GM19397 (cell line): ENCODE data around the gene ITGA2B.
"Not testable (repeated sequence)": the region's sequence is repeated elsewhere in the genome, so short reads cannot be mapped to it uniquely, and the experiment has no call there.

Experiments
- ATAC-seq: cut with Tn5 transposase; IDR thresholded peaks from one replicate; pipeline ENCODE4 v1.9.1; 2021; ENCODE audit warnings: mild to moderate bottlenecking, moderate library complexity; ENCODE audit not compliant: unreplicated experiment

The ITGA2B gene

GRCh38 chr17:44352828-44353671 is 36.4 kb downstream of the ITGA2B start:
- ATAC-seq: no peak

- ATAC-seq: no peak
Observed at GRCh38 chr17:44351961-44352827, 37.3 kb downstream of the ITGA2B start.

- no peak for ATAC-seq
Observed at GRCh38 chr17:44351464-44351863, 38.0 kb downstream of the ITGA2B start.

DNA sequence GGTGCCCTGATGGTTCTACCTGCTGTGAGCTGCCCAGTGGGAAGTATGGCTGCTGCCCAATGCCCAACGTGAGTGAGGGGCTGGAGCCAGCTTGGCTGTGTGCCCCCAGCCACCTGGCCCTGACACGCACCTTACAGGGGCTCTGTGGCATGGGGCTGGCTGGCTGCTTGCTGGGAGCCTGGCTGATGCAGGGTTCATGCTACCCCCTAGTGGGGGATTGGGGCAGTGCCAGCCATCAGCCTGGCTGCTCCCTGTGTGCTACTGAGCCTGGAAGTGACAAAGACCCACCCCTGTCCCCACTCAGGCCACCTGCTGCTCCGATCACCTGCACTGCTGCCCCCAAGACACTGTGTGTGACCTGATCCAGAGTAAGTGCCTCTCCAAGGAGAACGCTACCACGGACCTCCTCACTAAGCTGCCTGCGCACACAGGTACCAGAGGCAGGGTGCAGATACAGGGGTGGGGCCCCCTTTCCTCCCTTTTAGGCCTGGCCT is 38.7 kb downstream of the ITGA2B start:
- ATAC-seq: no peak

GRCh38 chr17:44349553-44350070 is 39.8 kb downstream of the ITGA2B start:
- no peak for ATAC-seq

- no peak for ATAC-seq
Observed at GRCh38 chr17:44348988-44349364, 40.5 kb downstream of the ITGA2B start.

- ATAC-seq: peak; percentile 30
Observed at GRCh38 chr17:44348234-44348987, 41.0 kb downstream of the ITGA2B start.

- ATAC-seq: not testable (repeated sequence)
Observed at GRCh38 chr17:44347206-44348055, 42.0 kb downstream of the ITGA2B start.

- ATAC-seq: no peak
Observed at GRCh38 chr17:44346064-44346844, 43.2 kb downstream of the ITGA2B start.

DNA sequence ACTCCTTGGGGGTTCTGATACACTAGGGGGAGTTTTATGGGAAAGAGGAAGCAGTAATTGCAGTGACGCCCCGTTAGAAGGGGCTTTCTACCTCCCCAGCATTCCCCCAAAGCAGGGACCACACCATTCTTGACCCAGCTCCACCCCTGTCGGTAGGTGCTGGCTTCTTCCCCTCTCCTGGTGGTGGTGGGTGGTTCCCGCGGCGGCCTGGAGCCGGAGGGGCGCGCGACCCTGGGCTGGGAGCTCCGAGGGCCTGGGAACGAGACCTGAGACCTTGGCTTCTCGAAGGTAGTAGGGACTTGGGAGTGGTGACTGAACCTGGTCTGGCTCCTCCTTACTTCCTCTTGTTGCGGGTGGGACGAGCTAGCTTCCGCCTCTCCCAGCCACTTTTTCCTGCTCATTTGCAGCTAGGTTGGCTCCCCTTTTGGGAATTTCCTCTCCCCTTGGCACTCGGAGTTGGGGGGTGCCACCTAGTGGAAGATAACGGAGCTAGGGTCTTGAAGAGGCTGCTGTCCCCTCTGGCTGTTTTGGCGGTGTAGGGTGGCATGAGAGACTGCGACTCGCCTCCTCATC is 43.9 kb downstream of the ITGA2B start:
- peak; percentile 7 for ATAC-seq

DNA sequence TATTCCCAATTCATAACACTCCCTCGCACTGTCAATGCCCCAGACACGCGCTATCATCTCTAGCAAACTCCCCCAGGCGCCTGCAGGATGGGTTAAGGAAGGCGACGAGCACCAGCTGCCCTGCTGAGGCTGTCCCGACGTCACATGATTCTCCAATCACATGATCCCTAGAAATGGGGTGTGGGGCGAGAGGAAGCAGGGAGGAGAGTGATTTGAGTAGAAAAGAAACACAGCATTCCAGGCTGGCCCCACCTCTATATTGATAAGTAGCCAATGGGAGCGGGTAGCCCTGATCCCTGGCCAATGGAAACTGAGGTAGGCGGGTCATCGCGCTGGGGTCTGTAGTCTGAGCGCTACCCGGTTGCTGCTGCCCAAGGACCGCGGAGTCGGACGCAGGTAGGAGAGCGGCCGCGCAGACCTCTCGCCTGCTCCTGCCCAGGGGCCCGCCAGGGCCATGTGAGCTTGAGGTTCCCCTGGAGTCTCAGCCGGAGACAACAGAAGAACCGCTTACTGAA is 44.5 kb downstream of the ITGA2B start, which contains the start of gene GRN:
Gene GRN (plus strand): TSS at position 364 of the 515 bp plus-strand sequence. CDS start 3,863 bp downstream, outside the sequence.
- ATAC-seq: peak; percentile 61

GRCh38 chr17:44343510-44344209 is 45.8 kb downstream of the ITGA2B start:
- no peak for ATAC-seq

DNA sequence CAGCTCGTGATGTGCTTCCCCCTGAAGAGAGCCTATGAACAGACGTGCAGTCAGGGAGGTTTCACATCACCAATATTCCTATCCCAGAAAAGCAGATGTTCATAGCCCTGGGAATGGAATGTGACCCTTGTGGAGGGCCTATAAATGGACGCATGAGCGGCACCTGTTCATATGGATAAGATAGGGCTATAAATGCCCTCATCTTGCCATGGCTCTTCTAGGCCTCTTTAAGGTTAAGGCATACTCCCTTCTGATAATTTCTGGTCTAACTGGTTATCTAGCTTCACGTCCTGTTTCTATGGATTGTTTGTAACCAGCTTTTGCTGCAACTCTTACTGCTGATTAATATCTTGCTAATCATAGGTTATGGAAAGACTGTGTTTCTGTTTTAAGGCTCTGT is 48.9 kb downstream of the ITGA2B start:
- not testable (repeated sequence) for ATAC-seq

DNA sequence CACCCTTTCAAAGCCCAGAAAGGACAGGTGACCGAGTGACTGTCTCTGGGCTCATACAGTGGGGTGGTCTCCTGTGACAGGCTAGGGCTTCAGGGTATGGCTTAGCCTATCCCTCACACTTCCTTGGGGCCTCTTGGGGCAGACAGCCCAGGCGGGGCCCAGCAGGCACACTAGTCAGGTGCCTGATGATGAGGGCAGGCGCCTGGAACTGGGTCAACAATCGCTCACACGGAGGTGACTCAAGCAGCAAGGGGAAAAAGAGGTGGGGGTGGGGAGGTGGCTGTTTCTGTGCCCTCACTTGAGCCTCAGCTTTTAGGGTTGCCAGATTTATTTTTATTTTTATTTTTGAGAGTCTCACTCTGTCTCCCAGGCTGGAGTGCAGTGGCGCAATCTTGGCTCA is 50.7 kb downstream of the ITGA2B start:
- no peak for ATAC-seq

- ATAC-seq: no peak
Observed at GRCh38 chr17:44335968-44336367, 53.5 kb downstream of the ITGA2B start.

DNA sequence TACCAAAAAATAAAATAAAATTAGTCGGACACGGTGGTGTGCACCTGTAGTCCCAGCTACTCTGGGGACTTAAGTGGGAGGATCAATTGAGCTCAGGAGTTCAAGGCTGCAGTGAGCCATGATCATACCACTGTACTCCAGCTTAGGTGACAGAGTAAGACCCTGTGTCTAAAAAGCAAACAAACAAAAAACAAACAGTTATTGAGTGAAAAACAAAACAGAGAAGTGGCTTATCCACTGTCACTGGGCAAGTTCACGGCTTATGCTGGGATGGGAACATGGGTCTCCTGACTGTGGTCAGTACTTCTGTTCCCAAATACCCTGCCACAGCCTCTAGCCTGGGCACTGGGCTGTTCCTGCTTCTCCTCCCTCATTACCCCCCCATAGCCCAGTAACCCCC is 53.9 kb downstream of the ITGA2B start:
- ATAC-seq: no peak

GRCh38 chr17:44334727-44335126 is 54.7 kb downstream of the ITGA2B start:
- no peak for ATAC-seq

DNA sequence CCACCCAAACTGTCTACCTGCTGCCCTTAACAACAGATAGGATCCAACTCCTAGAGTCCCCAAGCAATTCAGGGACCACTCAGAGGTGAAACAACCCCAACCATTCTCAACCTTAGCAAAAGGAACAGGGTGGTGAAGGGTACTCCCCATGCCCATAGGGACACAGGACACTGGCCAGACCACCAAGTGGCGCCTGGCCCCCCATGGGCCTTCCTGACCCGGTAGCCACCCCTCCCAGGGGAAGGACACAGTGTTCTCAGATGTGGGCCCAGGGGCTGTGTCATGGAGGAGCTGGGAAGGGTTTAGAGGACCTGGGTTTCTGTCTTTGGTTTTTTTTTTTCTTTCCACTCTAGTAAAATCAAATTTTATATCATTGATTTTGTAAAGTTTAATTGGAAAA is 55.1 kb downstream of the ITGA2B start:
- ATAC-seq: no peak
